B cell (primary cell): Measurements from ENCODE around the gene ESRRB. TPM values are rescaled to one million over a fixed set of nuclear protein-coding genes. Genes with fewer than 3 reads are reported as not detected.

Source experiments
- ATAC-seq: fragments of 200-7000 bp; cut with Tn5 transposase; one replicate; pipeline ENCODE4 v1.10.0; 2021; ENCODE audit warnings: low read depth, mild to moderate bottlenecking, moderate number of reproducible peaks, moderate library complexity
- CTCF ChIA-PET: fragments of 350-600 bp; sonication (Branson Sonifier 250); formaldehyde crosslinking; loops from one replicate; lab custom pipeline; 2021; ENCODE audit warnings: antibody characterized with exemption, inconsistent platforms; lab: Charles Lee
- POLR2A ChIA-PET: fragments of 350-600 bp; sonication (Branson Sonifier 250); formaldehyde crosslinking; loops from one replicate; lab custom pipeline; 2021; ENCODE audit warnings: antibody characterized with exemption; lab: Charles Lee
- DNase-seq: peaks from one replicate; pipeline ENCODE4 v3.0.0; 2013
- H2AFZ ChIP-seq: 2 replicates; pipeline ENCODE4 v1.6.1; 2012; ENCODE audit warnings: mild to moderate bottlenecking, low read depth, low read length; ENCODE audit not compliant: insufficient read depth, poor library complexity, severe bottlenecking
- H3K27ac ChIP-seq, 2 donors: 1 replicate in 1 of 2; 2 replicates in 1 of 2; pipeline ENCODE4 v1.5.1; 2012 to 2013; ENCODE audit warnings: low read length in 2 of 2, mild to moderate bottlenecking in 2 of 2, moderate library complexity in 1 of 2
- H3K27me3 ChIP-seq, 4 experiments: fragments of 200-600 bp in 1 of 4; sonication (generic) in 1 of 4; replicated peaks in 1 of 4; 1 replicate in 2 of 4; 2 replicates in 2 of 4; pipeline versions ENCODE4 v1.6.1 to v1.7.0; 2013 to 2016; ENCODE audit warnings: low read length in 3 of 4, mild to moderate bottlenecking in 2 of 4, mixed read lengths in 1 of 4, moderate library complexity in 1 of 4; ENCODE audit not compliant: insufficient read depth in 4 of 4, control insufficient read depth in 3 of 4; ENCODE audit errors: control extremely low read depth in 1 of 4
- H3K36me3 ChIP-seq, 2 experiments: replicated peaks in 1 of 2; 1 replicate in 1 of 2; 2 replicates in 1 of 2; pipeline versions ENCODE4 v1.6.1 to v1.7.1; 2013; ENCODE audit warnings: low read length in 1 of 2; ENCODE audit not compliant: insufficient read depth in 2 of 2, control insufficient read depth in 1 of 2; ENCODE audit errors: control extremely low read depth in 1 of 2, extremely low read depth in 1 of 2
- H3K4me1 ChIP-seq, 2 donors: fragments of 200-600 bp in 1 of 2; sonication (generic) in 1 of 2; 1 replicate in 1 of 2; 2 replicates in 1 of 2; pipeline versions ENCODE4 v1.5.1 to v1.6.1; 2013 to 2017; ENCODE audit warnings: low read length in 2 of 2; ENCODE audit not compliant: control insufficient read depth in 2 of 2, insufficient read depth in 2 of 2
- H3K4me2 ChIP-seq: replicated peaks from 2 replicates; pipeline ENCODE3; 2012; ENCODE audit warnings: mild to moderate bottlenecking, low read depth, low read length; ENCODE audit not compliant: poor library complexity, severe bottlenecking
- H3K4me3 ChIP-seq, 5 experiments: fragments of 200-600 bp in 1 of 5; sonication (generic) in 1 of 5; 1 replicate in 3 of 5; 2 replicates in 2 of 5; pipeline versions ENCODE4 v1.5.1 to v1.7.0; 2011 to 2016; ENCODE audit warnings: low read length in 4 of 5, mild to moderate bottlenecking in 4 of 5, low read depth in 2 of 5, control low read depth in 1 of 5, moderate library complexity in 1 of 5; ENCODE audit not compliant: insufficient read depth in 1 of 5; ENCODE audit errors: control extremely low read depth in 1 of 5, extremely low read depth in 1 of 5
- H3K79me2 ChIP-seq: fragments of 200-600 bp; sonication (generic); one replicate; pipeline ENCODE4 v1.6.0; 2016; ENCODE audit warnings: low read length; ENCODE audit not compliant: control insufficient read depth, insufficient read depth
- H3K9ac ChIP-seq: fragments of 200-600 bp; sonication (generic); 2 replicates; pipeline ENCODE4 v1.6.1; 2017; ENCODE audit warnings: mild to moderate bottlenecking, low read length, moderate library complexity
- H3K9me3 ChIP-seq, 3 donors: one replicate each; pipeline versions ENCODE4 v1.6.1 to v1.7.1; 2013; ENCODE audit warnings: low read length in 2 of 3; ENCODE audit not compliant: control insufficient read depth in 2 of 3, insufficient read depth in 1 of 3; ENCODE audit errors: control extremely low read depth in 1 of 3
- H4K20me1 ChIP-seq: 2 replicates; pipeline ENCODE4 v1.6.0; 2012; ENCODE audit warnings: mild to moderate bottlenecking, low read length; ENCODE audit not compliant: insufficient read depth, control insufficient read depth, poor library complexity, severe bottlenecking
- H3K27ac Mint-ChIP-seq: one replicate; pipeline ENCODE4 v1.8.0; 2021; ENCODE audit warnings: mixed read lengths
- H3K27me3 Mint-ChIP-seq: one replicate; pipeline ENCODE4 v1.8.0; 2021; ENCODE audit warnings: mixed read lengths
- H3K4me1 Mint-ChIP-seq: one replicate; pipeline ENCODE4 v1.8.0; 2021; ENCODE audit warnings: mixed read lengths
- H3K4me3 Mint-ChIP-seq: one replicate; pipeline ENCODE4 v1.8.0; 2021; ENCODE audit warnings: mixed read lengths
- H3K9me3 Mint-ChIP-seq: one replicate; pipeline ENCODE4 v1.8.0; 2022; ENCODE audit warnings: mixed read lengths; ENCODE audit not compliant: insufficient read depth
- CTCF ChIP-seq: fragments of 200-600 bp; IDR thresholded peaks from one replicate; pipeline ENCODE4 v1.8.0; 2022; ENCODE audit warnings: antibody characterized with exemption, mild to moderate bottlenecking
- EZH2 ChIP-seq: IDR thresholded peaks from 2 replicates; pipeline ENCODE4 v1.6.1; 2012; ENCODE audit warnings: borderline replicate concordance, low read depth, mild to moderate bottlenecking, moderate library complexity, low read length; ENCODE audit not compliant: insufficient read depth, poor library complexity, severe bottlenecking
- WGBS: methylation state at CpG from one replicate; pipeline ENCODE4 v1.1.5; 2013; ENCODE audit warnings: missing lambda C conversion rate; ENCODE audit not compliant: insufficient coverage; 5-methylcytosine and 5-hydroxymethylcytosine counted together
- intact Hi-C: fragments of 100-400 bp; cut with micrococcal nuclease; formaldehyde crosslinking; loops from one replicate; pipeline ENCODE4 v1.10.0; 2022
- polyA plus RNA-seq: library from polyadenylated mRNA; depleted of rRNA; stranded (reverse); fragments of >200 nt; gene quantifications from 2 replicates; pipeline ENCODE4 v1.2.3, GENCODE V29; 2012
- total RNA-seq, 2 donors: library from RNA; stranded (reverse); fragments of 120-200 nt in 1 of 2; gene quantifications; 1 replicate in 1 of 2; 2 replicates in 1 of 2; pipeline versions ENCODE4 v1.2.3 to v1.2.4, GENCODE V29; 2013 to 2022

Gene ESRRB
- total and polyA plus RNA-seq, 2 donors (not counting 1 experiment from before 2014, with no cell fraction given) = 0.13 TPM; not detected in 1

- intact Hi-C loops = no loop called here
- Histone ChIP-seq H4K20me1 (no peaks in the 10 kb centered on the region), H3K4me2 (no peak overlapping the region), H3K9me3 (no peaks in the 10 kb centered on the region), H3K36me3 (no peaks in the 10 kb centered on the region), H3K27ac (no peak overlapping the region), H3K4me1 (no peaks in the 10 kb centered on the region), H3K79me2 (no peaks in the 10 kb centered on the region), H3K27me3 (peaks cover 0 to 8% (median 1%) of the 10 kb centered on the region in 4 experiments), H3K9ac (no peak overlapping the region), H2AFZ (no peak overlapping the region), H3K4me3 (no peak overlapping the region)
- Mint-ChIP-seq H3K9me3 (no peaks in the 10 kb centered on the region), H3K4me3 (no peak overlapping the region), H3K27ac (no peak overlapping the region), H3K27me3 (peaks cover 16% of the 10 kb centered on the region), H3K4me1 (no peaks in the 10 kb centered on the region)
- CTCF ChIA-PET = no interaction called here
- POLR2A ChIA-PET = no interaction called here
- ATAC-seq (no peak), DNase-seq (no peak)
- TF ChIP-seq EZH2 (no peak), CTCF (no peak)
- WGBS = 73% methylated on average over 7 of the region's 7 CpGs
These were observed 71.0 kb downstream of the ESRRB start for GRCh38 chr14:76446921-76447320.

- H3K27ac ChIP-seq = no peak overlapping the region
- H3K79me2 ChIP-seq = no peaks in the 10 kb centered on the region
- Mint-ChIP-seq H3K4me3 (no peak overlapping the region), H3K4me1 (no peaks in the 10 kb centered on the region), H3K27me3 (peaks cover 28% of the 10 kb centered on the region), H3K27ac (no peak overlapping the region), H3K9me3 (no peaks in the 10 kb centered on the region)
- no peaks in the 10 kb centered on the region for H3K36me3 ChIP-seq
- no peak overlapping the region for H3K9ac ChIP-seq
- H3K4me3 ChIP-seq = no peak overlapping the region
- H2AFZ ChIP-seq = no peak overlapping the region
- no peak for TF ChIP-seq CTCF
- TF ChIP-seq EZH2 = no peak
- intact Hi-C loops = no loop called here
- no peak overlapping the region for H3K4me2 ChIP-seq
- ChIA-PET CTCF (no interaction called here), POLR2A (no interaction called here)
- WGBS = 85% methylated on average over 4 of the region's 4 CpGs
- H4K20me1 ChIP-seq = no peaks in the 10 kb centered on the region
- peaks cover 0 to 8% (median 1%) of the 10 kb centered on the region in 4 experiments for H3K27me3 ChIP-seq
- H3K9me3 ChIP-seq = no peaks in the 10 kb centered on the region
- no peaks in the 10 kb centered on the region for H3K4me1 ChIP-seq
- ATAC-seq (no peak), DNase-seq (no peak)
These were observed 74.5 kb downstream of the ESRRB start for GRCh38 chr14:76450476-76450875.
